GM21390 (cell line): ENCODE measurements around the gene JAK3.
A peak's percentile ranks its signal among the peaks of the same experiment; 100 is the strongest.

Experiments
- ATAC-seq: cut with Tn5 transposase; IDR thresholded peaks from one replicate; pipeline ENCODE4 v1.9.1; 2021; ENCODE audit not compliant: unreplicated experiment

JAK3 gene

GRCh38 chr19:17866312-17866963, 18.7 kb upstream of the JAK3 start:
- no peak for ATAC-seq

GRCh38 chr19:17865364-17866311, 17.9 kb upstream of the JAK3 start:
- no peak for ATAC-seq

- no peak for ATAC-seq
Measured at GRCh38 chr19:17863520-17864182, 15.9 kb upstream of the JAK3 start.

DNA sequence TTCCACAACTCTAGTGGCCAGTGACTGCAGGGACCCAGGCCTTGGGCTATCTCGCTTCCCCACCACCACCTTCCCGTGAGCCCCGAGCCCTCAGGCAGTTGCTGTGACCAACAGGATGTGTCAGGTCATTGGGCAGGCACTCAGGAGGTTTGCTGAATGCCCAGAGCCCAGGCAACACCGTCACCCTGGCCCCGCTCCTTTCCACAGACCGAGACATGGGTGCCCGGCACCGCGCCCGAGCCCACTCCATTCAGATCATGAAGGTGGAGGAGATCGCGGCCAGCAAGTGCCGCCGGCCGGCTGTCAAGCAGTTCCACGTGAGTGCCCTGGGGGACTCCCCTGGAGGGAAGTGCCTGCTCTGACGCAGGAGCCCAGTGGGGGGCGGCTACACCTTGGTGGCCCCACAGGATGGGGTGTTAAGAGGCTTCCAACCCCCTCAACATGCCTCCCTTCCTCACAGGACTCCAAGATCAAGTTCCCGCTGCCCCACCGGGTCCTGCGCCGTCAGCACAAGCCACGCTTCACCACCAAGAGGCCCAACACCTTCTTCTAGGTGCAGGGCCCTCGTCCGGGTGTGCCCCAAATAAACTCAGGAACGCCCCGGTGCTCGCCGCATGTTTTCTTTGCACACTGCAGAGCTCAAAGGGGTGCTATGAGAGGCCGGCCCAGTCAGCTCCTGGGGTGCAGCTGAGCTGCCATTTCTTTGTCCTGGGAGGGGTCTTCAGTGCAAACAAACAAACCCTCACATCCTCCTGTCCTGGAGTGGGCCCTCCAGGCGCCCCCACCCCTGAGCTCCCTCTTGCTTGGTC, 15.1 kb upstream of the JAK3 start:
- ATAC-seq: no peak

- no peak for ATAC-seq
Measured at GRCh38 chr19:17861542-17862402, 14.0 kb upstream of the JAK3 start.

- no peak for ATAC-seq
Measured at GRCh38 chr19:17860993-17861360, 13.2 kb upstream of the JAK3 start.

- ATAC-seq: no peak
Measured at GRCh38 chr19:17860331-17860992, 12.7 kb upstream of the JAK3 start.

GRCh38 chr19:17859533-17860330, 11.9 kb upstream of the JAK3 start, which contains the start of gene RPL18A:
Gene RPL18A (plus strand): TSS chr19:17859910. CDS start chr19:17859957, 47 bp downstream.
- ATAC-seq: peak; percentile 80

- no peak for ATAC-seq
Measured at GRCh38 chr19:17855280-17856152, 7.7 kb upstream of the JAK3 start.

- ATAC-seq: no peak
Measured at GRCh38 chr19:17854061-17854460, 6.3 kb upstream of the JAK3 start.

GRCh38 chr19:17848595-17849292, 962 bp upstream of the JAK3 start:
- no peak for ATAC-seq

- no peak for ATAC-seq
Measured at GRCh38 chr19:17846146-17846545, 1.6 kb downstream of the JAK3 start.

DNA sequence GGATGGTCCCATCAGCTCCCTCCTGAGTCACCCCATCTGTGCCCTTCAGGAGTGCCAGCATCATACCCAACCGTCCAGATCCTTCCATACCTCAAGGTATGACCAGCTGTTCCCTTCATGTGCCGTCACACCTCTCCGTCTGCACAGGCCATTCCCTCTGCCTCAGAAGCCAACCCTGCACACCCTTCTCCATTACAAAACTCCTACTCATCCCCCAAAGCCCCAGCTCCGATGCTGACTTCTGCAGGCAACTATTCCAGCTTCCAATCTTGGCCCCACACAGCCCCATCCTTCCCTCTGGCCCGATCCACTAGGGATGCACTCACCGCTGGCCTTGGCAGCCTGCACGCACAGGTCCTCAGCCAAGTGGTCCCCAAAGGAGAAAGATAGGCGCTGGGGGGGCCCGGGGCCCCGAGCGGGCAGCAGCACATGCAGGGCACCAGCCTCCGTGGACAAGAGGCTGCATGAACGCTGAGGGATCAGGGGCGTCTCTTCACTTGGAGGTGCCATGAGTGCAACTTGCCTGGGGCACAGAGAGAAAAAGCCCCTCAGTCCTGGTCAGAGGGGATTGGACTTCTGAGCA, 3.8 kb downstream of the JAK3 start:
- no peak for ATAC-seq

DNA sequence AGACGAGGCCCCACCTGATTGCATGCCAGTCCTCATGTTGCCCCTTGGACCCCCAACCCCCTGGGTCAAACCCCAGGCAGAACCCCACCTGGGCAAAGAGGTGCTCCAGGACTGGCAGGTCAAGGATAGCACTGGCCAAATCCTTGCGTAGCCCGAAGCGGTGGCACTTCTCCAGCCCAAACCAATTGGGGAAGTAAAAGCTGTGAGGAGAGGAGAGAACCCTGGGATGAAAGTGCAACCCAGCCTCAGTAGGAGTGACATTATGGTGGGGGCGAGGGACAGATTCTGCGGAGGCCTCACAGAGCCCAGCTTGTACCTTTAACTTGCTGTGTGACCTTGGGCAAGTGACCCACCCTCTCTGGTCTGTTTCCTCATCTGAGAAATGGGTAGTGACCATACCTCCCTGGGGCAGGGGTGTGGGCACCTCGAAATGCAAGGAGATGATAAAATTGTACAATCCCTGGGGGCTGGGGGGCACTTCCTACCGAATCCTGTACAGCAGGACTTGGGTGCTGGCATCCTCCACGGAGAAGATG, 4.4 kb downstream of the JAK3 start:
- ATAC-seq: no peak

GRCh38 chr19:17842663-17843291, 5.0 kb downstream of the JAK3 start:
- no peak for ATAC-seq
